Smooth muscle cell (in vitro differentiated cells): Measurements from ENCODE around the gene NLRP9. TPM values are rescaled to one million over a fixed set of nuclear protein-coding genes. Genes with fewer than 3 reads are reported as not detected.

Experiments used
- DNase-seq: peaks from one replicate; lab custom pipeline; 2025; ENCODE audit not compliant: unreplicated experiment; lab: John Stamatoyannopoulos, UW
- H2AFZ ChIP-seq: fragments of 200-600 bp; sonication (generic); 2 replicates; pipeline ENCODE4 v1.6.0; 2016; ENCODE audit warnings: antibody characterized with exemption, low read depth, mild to moderate bottlenecking
- H3F3A ChIP-seq: fragments of 200-600 bp; sonication (generic); 2 replicates; pipeline ENCODE4 v1.6.0; 2017; ENCODE audit warnings: antibody characterized with exemption, low read depth
- H3K27ac ChIP-seq: fragments of 200-600 bp; sonication (generic); 2 replicates; pipeline ENCODE4 v1.5.1; 2016; ENCODE audit warnings: low read depth, mild to moderate bottlenecking
- H3K27me3 ChIP-seq: fragments of 200-600 bp; sonication (generic); 2 replicates; pipeline ENCODE4 v1.6.1; 2016; ENCODE audit warnings: low read depth, mild to moderate bottlenecking
- H3K36me3 ChIP-seq: fragments of 200-600 bp; sonication (generic); 2 replicates; pipeline ENCODE4 v1.5.1; 2016; ENCODE audit warnings: low read depth
- H3K4me1 ChIP-seq: fragments of 200-600 bp; sonication (generic); 2 replicates; pipeline ENCODE4 v1.5.1; 2016; ENCODE audit warnings: low read depth
- H3K4me2 ChIP-seq: fragments of 200-600 bp; sonication (generic); 2 replicates; pipeline ENCODE4 v1.6.0; 2016; ENCODE audit warnings: mild to moderate bottlenecking
- H3K4me3 ChIP-seq: fragments of 200-600 bp; sonication (generic); 2 replicates; pipeline ENCODE4 v1.5.1; 2016; ENCODE audit warnings: mild to moderate bottlenecking
- H3K79me2 ChIP-seq: fragments of 200-600 bp; sonication (generic); 2 replicates; pipeline ENCODE4 v1.6.0; 2016; ENCODE audit warnings: low read depth, mild to moderate bottlenecking
- H3K9ac ChIP-seq: fragments of 200-600 bp; sonication (generic); 2 replicates; pipeline ENCODE4 v1.6.0; 2016; ENCODE audit warnings: low read depth
- H3K9me3 ChIP-seq: fragments of 200-600 bp; sonication (generic); replicated peaks from 2 replicates; pipeline ENCODE4 v1.5.1; 2016; ENCODE audit warnings: low read depth
- H4K20me1 ChIP-seq: fragments of 200-600 bp; sonication (generic); 2 replicates; pipeline ENCODE4 v1.6.0; 2016; ENCODE audit warnings: low read depth
- CTCF ChIP-seq: fragments of 200-600 bp; sonication (generic); IDR thresholded peaks from 2 replicates; pipeline ENCODE4 v1.5.1; 2017; ENCODE audit warnings: borderline replicate concordance, mild to moderate bottlenecking, antibody characterized with exemption; ENCODE audit not compliant: insufficient read depth, poor library complexity, severe bottlenecking
- WGBS: methylation state at CpG from one replicate; pipeline ENCODE4 v1.1.7; 2016; ENCODE audit warnings: low lambda C conversion rate; 5-methylcytosine and 5-hydroxymethylcytosine counted together
- polyA plus RNA-seq: library from polyadenylated mRNA; unstranded; fragments of >200 nt; fragmentation: Nextera tagmentation; extraction: Ambion mirVana; gene quantifications from 2 replicates; pipeline ENCODE4 v1.2.1, GENCODE V29; 2016
- total RNA-seq: library from RNA; depleted of rRNA; stranded (reverse); fragments of >200 nt; gene quantifications from 2 replicates; pipeline ENCODE4 v1.2.3, GENCODE V29; 2014

NLRP9 gene
- total and polyA plus RNA-seq, 2 experiments from 2014 or later: 0.07 TPM; not detected in 1

- no peaks in the 10 kb centered on the region for H4K20me1 ChIP-seq
- no peaks in the 10 kb centered on the region for H3K4me1 ChIP-seq
- no peaks in the 10 kb centered on the region for H3F3A ChIP-seq
- no peaks in the 10 kb centered on the region for H3K79me2 ChIP-seq
- no peak overlapping the region for H3K4me2 ChIP-seq
- no peaks in the 10 kb centered on the region for H3K27me3 ChIP-seq
- DNase-seq: no peak
- no peak overlapping the region for H2AFZ ChIP-seq
- H3K27ac ChIP-seq: no peak overlapping the region
- H3K9ac ChIP-seq: no peak overlapping the region
- no peak overlapping the region for H3K4me3 ChIP-seq
- H3K9me3 ChIP-seq: no peaks in the 10 kb centered on the region
- 100% methylated on average over 3 of the region's 3 CpGs for WGBS
- TF ChIP-seq CTCF: no peak
- H3K36me3 ChIP-seq: no peaks in the 10 kb centered on the region
Measured at GRCh38 chr19:55705972-55706371, 32.2 kb downstream of the NLRP9 start.

GRCh38 chr19:55704494-55705245 lies 33.5 kb downstream of the NLRP9 start:
- Histone ChIP-seq H3K36me3 (no peaks in the 10 kb centered on the region), H3F3A (no peaks in the 10 kb centered on the region), H3K27ac (no peak overlapping the region), H3K4me2 (no peak overlapping the region), H4K20me1 (no peaks in the 10 kb centered on the region), H3K4me1 (no peaks in the 10 kb centered on the region), H3K27me3 (no peaks in the 10 kb centered on the region), H3K4me3 (no peak overlapping the region), H3K9ac (no peak overlapping the region), H2AFZ (no peak overlapping the region), H3K9me3 (no peaks in the 10 kb centered on the region), H3K79me2 (no peaks in the 10 kb centered on the region)
- TF ChIP-seq CTCF: no peak
- 97% methylated on average over 15 of the region's 15 CpGs for WGBS
- DNase-seq: no peak

- no peak overlapping the region for H3K4me2 ChIP-seq
- no peak overlapping the region for H2AFZ ChIP-seq
- no peak overlapping the region for H3K4me3 ChIP-seq
- H3K9me3 ChIP-seq: no peaks in the 10 kb centered on the region
- H3K27me3 ChIP-seq: no peaks in the 10 kb centered on the region
- TF ChIP-seq CTCF: peak; percentile 50
- no peak overlapping the region for H3K9ac ChIP-seq
- whole genome bisulfite sequencing: 69% methylated on average over 38 of the region's 38 CpGs
- no peak overlapping the region for H3K27ac ChIP-seq
- H4K20me1 ChIP-seq: no peaks in the 10 kb centered on the region
- no peak for DNase-seq
- H3K36me3 ChIP-seq: no peaks in the 10 kb centered on the region
- no peaks in the 10 kb centered on the region for H3F3A ChIP-seq
- no peaks in the 10 kb centered on the region for H3K79me2 ChIP-seq
- H3K4me1 ChIP-seq: no peaks in the 10 kb centered on the region
Measured at GRCh38 chr19:55703790-55704215, 34.4 kb downstream of the NLRP9 start.

- Histone ChIP-seq H3K4me1 (no peaks in the 10 kb centered on the region), H3K36me3 (no peaks in the 10 kb centered on the region), H3K27me3 (no peaks in the 10 kb centered on the region), H3K4me3 (no peak overlapping the region), H2AFZ (no peak overlapping the region), H3K79me2 (no peaks in the 10 kb centered on the region), H4K20me1 (no peaks in the 10 kb centered on the region), H3K9me3 (no peaks in the 10 kb centered on the region), H3K4me2 (no peak overlapping the region), H3K27ac (no peak overlapping the region), H3K9ac (no peak overlapping the region), H3F3A (no peaks in the 10 kb centered on the region)
- TF ChIP-seq CTCF: no peak
- no peak for DNase-seq
- 70% methylated on average over 13 of the region's 13 CpGs for WGBS
Measured at GRCh38 chr19:55702131-55702627, 36.0 kb downstream of the NLRP9 start.
